GM21723 (cell line): Measurements from ENCODE around the gene DEDD.
A peak's percentile ranks its signal among the peaks of the same experiment; 100 is the strongest.

Experiments
- ATAC-seq: cut with Tn5 transposase; IDR thresholded peaks from one replicate; pipeline ENCODE4 v1.9.1; 2021; ENCODE audit warnings: mild to moderate bottlenecking, moderate library complexity; ENCODE audit not compliant: unreplicated experiment

DEDD gene

GRCh38 chr1:161164901-161165610, 32.6 kb upstream of the DEDD start:
- no peak for ATAC-seq

GRCh38 chr1:161163793-161164192, 31.3 kb upstream of the DEDD start:
- no peak for ATAC-seq

- no peak for ATAC-seq
Observed at GRCh38 chr1:161162806-161163205, 30.3 kb upstream of the DEDD start.

GRCh38 chr1:161162052-161162451, 29.6 kb upstream of the DEDD start:
- ATAC-seq = no peak

- no peak for ATAC-seq
Observed at GRCh38 chr1:161161652-161162051, 29.2 kb upstream of the DEDD start.

- ATAC-seq = no peak
Observed at GRCh38 chr1:161160671-161161145, 28.2 kb upstream of the DEDD start.

- no peak for ATAC-seq
Observed at GRCh38 chr1:161159913-161160243, 27.4 kb upstream of the DEDD start.

GRCh38 chr1:161159087-161159912, 26.8 kb upstream of the DEDD start, which contains the start of gene USP21:
Gene USP21 (plus strand): TSS chr1:161159500. CDS start chr1:161160641, 1,141 bp downstream.
- ATAC-seq = peak; percentile 83

GRCh38 chr1:161158316-161159010, 26.0 kb upstream of the DEDD start:
- no peak for ATAC-seq

GRCh38 chr1:161157867-161158266, 25.4 kb upstream of the DEDD start:
- no peak for ATAC-seq

- peak; percentile 86 for ATAC-seq
Observed at GRCh38 chr1:161153682-161154337, 21.3 kb upstream of the DEDD start, which contains the start of gene UFC1. Gene UFC1 (plus strand): TSS chr1:161153978. CDS start chr1:161153998, 20 bp downstream.

GRCh38 chr1:161153176-161153575, 20.7 kb upstream of the DEDD start:
- ATAC-seq = peak; percentile 15

- no peak for ATAC-seq
Observed at GRCh38 chr1:161145832-161146231, 13.4 kb upstream of the DEDD start.

- ATAC-seq = no peak
Observed at GRCh38 chr1:161140755-161141400, 8.4 kb upstream of the DEDD start.

- no peak for ATAC-seq
Observed at GRCh38 chr1:161139766-161140165, 7.3 kb upstream of the DEDD start.

GRCh38 chr1:161138431-161138830, 6.0 kb upstream of the DEDD start:
- no peak for ATAC-seq

GRCh38 chr1:161137881-161138280, 5.4 kb upstream of the DEDD start:
- no peak for ATAC-seq

- peak; percentile 22 for ATAC-seq
Observed at GRCh38 chr1:161133220-161133740, 813 bp upstream of the DEDD start.

GRCh38 chr1:161131523-161132409, 701 bp downstream of the DEDD start:
- peak; percentile 2 for ATAC-seq
